Small intestine (tissue), 7 donors: ENCODE measurements around the gene TENM3. TPM values are rescaled to one million over a fixed set of nuclear protein-coding genes. Genes with fewer than 3 reads are reported as not detected.

ENCODE experiments used
- DNase-seq, 2 donors: peaks; one replicate each; pipeline versions ENCODE4 v3.0.0 to v3.0.0-alpha.2; 2013
- FAIRE-seq: peaks from 2 replicates; lab custom pipeline; 2012; peaks lifted over from hg19 to GRCh38; lab: Jason Lieb, UNC
- H3K27ac ChIP-seq, 3 donors: one replicate each; pipeline ENCODE4 v1.5.1; 2013; ENCODE audit warnings: low read length in 2 of 3, mild to moderate bottlenecking in 2 of 3, control low read depth in 1 of 3, inconsistent platforms in 1 of 3, low read depth in 1 of 3, moderate library complexity in 1 of 3
- H3K27me3 ChIP-seq, 3 donors: one replicate each; pipeline ENCODE4 v1.6.1; 2013; ENCODE audit warnings: low read length in 3 of 3, inconsistent platforms in 1 of 3; ENCODE audit not compliant: control insufficient read depth in 3 of 3, insufficient read depth in 3 of 3
- H3K36me3 ChIP-seq, 3 donors: one replicate each; pipeline ENCODE4 v1.6.1; 2013; ENCODE audit warnings: low read length in 3 of 3, inconsistent platforms in 1 of 3, low read depth in 1 of 3, mild to moderate bottlenecking in 1 of 3, moderate library complexity in 1 of 3; ENCODE audit not compliant: control insufficient read depth in 3 of 3, insufficient read depth in 2 of 3
- H3K4me1 ChIP-seq, 3 donors: one replicate each; pipeline ENCODE4 v1.6.1; 2013; ENCODE audit warnings: low read length in 2 of 3, inconsistent platforms in 1 of 3, low read depth in 1 of 3, mild to moderate bottlenecking in 1 of 3, moderate library complexity in 1 of 3; ENCODE audit not compliant: control insufficient read depth in 3 of 3, insufficient read depth in 2 of 3
- H3K4me3 ChIP-seq, 3 donors: one replicate each; pipeline ENCODE4 v1.5.1; 2013; ENCODE audit warnings: low read length in 3 of 3, control low read depth in 1 of 3, inconsistent platforms in 1 of 3, low read depth in 1 of 3, mild to moderate bottlenecking in 1 of 3, moderate library complexity in 1 of 3
- H3K9me3 ChIP-seq, 2 donors: one replicate each; pipeline ENCODE4 v1.6.1; 2013; ENCODE audit warnings: low read depth in 1 of 2, low read length in 1 of 2; ENCODE audit not compliant: control insufficient read depth in 2 of 2, insufficient read depth in 1 of 2
- WGBS, 3 donors: extraction: QIAGEN DNeasy Blood & Tissue Kit; methylation state at CpG; one replicate each; pipeline ENCODE4 v1.1.7; 2013; 5-methylcytosine and 5-hydroxymethylcytosine counted together
- polyA plus RNA-seq, 4 donors: library from polyadenylated mRNA; stranded (reverse) in 3 of 4; unstranded in 1 of 4; fragments of 200-250 nt in 3 of 4; fragments of 120-200 nt in 1 of 4; gene quantifications; one replicate each; pipeline versions ENCODE4 v1.2.1 to v1.2.3, GENCODE V29; 2013
- donor health status: healthy with polysubstance abuse.
- donor health status: control.
- donor health status: control.
- donor health status: Bipolar disorder and iron deficiency.
- donor health status: healthy.

TENM3 gene
- polyA plus RNA-seq, 4 donors: 0.45 to 4.5 (median 1.1) TPM

- Histone ChIP-seq H3K4me1 (peaks cover 0 to 7% (median 0%) of the 10 kb centered on the region in 3 donors), H3K36me3 (peaks cover 0 to 3% (median 0%) of the 10 kb centered on the region in 3 donors), H3K27ac (no peak overlapping the region), H3K4me3 (no peak overlapping the region), H3K27me3 (peaks cover 0 to 20% (median 2%) of the 10 kb centered on the region in 3 donors), H3K9me3 (no peaks in the 10 kb centered on the region)
- FAIRE-seq (no peak), DNase-seq (no peak)
- 56 to 84% (median 76%) methylated on average over 2 of the region's 2 CpGs for WGBS, 3 donors
Measured at GRCh38 chr4:182453830-182454229, 210.6 kb downstream of the TENM3 start.

- Histone ChIP-seq H3K36me3 (peaks cover 0 to 3% (median 0%) of the 10 kb centered on the region in 3 donors), H3K27me3 (peaks cover 0 to 17% (median 0%) of the 10 kb centered on the region in 3 donors), H3K4me1 (peaks cover 0 to 5% (median 0%) of the 10 kb centered on the region in 3 donors), H3K9me3 (no peaks in the 10 kb centered on the region), H3K4me3 (no peak overlapping the region), H3K27ac (no peak overlapping the region)
- FAIRE-seq (no peak), DNase-seq (no peak)
- 52 to 62% (median 57%) methylated on average over 6 of the region's 6 CpGs for WGBS, 3 donors
Measured at GRCh38 chr4:182454440-182455013, 211.3 kb downstream of the TENM3 start.

GRCh38 chr4:182465114-182465513, 221.9 kb downstream of the TENM3 start:
- FAIRE-seq: no peak
- H3K4me1 ChIP-seq: no peaks in the 10 kb centered on the region
- 55 to 67% (median 64%) methylated on average over 5 of the region's 5 CpGs for WGBS, 3 donors

DNA sequence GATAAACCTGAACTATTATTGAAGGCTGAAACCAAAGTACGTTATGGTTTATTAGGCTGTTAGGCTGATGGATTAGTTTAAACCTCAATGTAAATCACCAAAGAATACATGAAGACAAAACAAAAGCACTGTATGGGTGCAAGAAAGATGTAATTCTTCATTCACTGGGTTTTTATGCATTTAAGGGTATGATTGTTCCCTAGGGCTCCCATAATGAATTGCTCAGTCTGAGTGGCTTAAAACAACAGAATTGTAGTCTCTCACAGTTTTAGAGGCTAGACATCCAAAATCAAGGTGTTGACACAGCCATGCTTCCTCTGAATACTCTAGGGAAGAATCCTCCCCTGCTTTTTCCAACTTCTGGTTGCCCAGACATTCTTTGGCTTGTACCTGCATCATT, 222.8 kb downstream of the TENM3 start:
- no peak overlapping the region for H3K4me3 ChIP-seq
- no peak for DNase-seq
- H3K4me1 ChIP-seq: no peaks in the 10 kb centered on the region
- no peak for FAIRE-seq
- H3K27ac ChIP-seq: no peak overlapping the region
- H3K36me3 ChIP-seq: no peaks in the 10 kb centered on the region
- no peaks in the 10 kb centered on the region for H3K27me3 ChIP-seq
- WGBS, 3 donors: 22 to 61% (median 29%) methylated on average over 1 of the region's 1 CpG
- peaks cover 0 to 3% of the 10 kb centered on the region in 2 donors for H3K9me3 ChIP-seq

More at GRCh38 chr4:182465114-182465513, 221.9 kb downstream of the TENM3 start:
- H3K27me3 ChIP-seq: no peaks in the 10 kb centered on the region
- DNase-seq: no peak
- H3K4me3 ChIP-seq: no peak overlapping the region
- peaks cover 0 to 3% of the 10 kb centered on the region in 2 donors for H3K9me3 ChIP-seq
- no peak overlapping the region for H3K27ac ChIP-seq
- H3K36me3 ChIP-seq: no peaks in the 10 kb centered on the region

DNA sequence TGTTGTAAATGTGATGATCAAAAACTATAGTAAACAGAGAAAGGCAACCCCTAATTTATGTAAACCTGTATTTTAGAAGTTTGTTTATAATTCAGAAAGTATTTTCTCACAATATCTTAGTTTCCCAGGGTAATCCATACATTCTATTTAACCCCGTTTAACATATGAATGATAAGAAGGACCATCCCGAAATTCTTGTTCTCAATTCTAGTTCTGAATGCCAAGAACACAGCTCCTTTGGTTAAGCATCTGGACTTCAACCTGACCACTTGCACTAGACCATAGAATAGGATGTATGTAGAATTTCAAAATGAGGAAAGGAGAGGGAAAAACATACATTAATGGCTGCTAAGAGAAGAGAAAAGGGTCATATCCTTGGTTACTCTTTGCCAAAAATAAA, 227.0 kb downstream of the TENM3 start:
- Histone ChIP-seq H3K9me3 (peaks cover 0 to 4% of the 10 kb centered on the region in 2 donors), H3K27ac (no peak overlapping the region), H3K4me3 (no peak overlapping the region), H3K36me3 (no peaks in the 10 kb centered on the region), H3K27me3 (no peaks in the 10 kb centered on the region), H3K4me1 (no peaks in the 10 kb centered on the region)
- FAIRE-seq (no peak), DNase-seq (no peak)
- 36 to 62% (median 54%) methylated on average over 2 of the region's 2 CpGs for WGBS, 3 donors

- FAIRE-seq (no peak), DNase-seq (no peak)
- H3K27me3 ChIP-seq: no peaks in the 10 kb centered on the region
- no peaks in the 10 kb centered on the region for H3K36me3 ChIP-seq
- H3K9me3 ChIP-seq: peaks cover 0 to 3% of the 10 kb centered on the region in 2 donors
- no peak overlapping the region for H3K27ac ChIP-seq
- WGBS, 3 donors: 59 to 78% (median 62%) methylated on average over 2 of the region's 2 CpGs
- no peak overlapping the region for H3K4me3 ChIP-seq
- H3K4me1 ChIP-seq: no peaks in the 10 kb centered on the region
Measured at GRCh38 chr4:182475539-182475938, 232.3 kb downstream of the TENM3 start.

DNA sequence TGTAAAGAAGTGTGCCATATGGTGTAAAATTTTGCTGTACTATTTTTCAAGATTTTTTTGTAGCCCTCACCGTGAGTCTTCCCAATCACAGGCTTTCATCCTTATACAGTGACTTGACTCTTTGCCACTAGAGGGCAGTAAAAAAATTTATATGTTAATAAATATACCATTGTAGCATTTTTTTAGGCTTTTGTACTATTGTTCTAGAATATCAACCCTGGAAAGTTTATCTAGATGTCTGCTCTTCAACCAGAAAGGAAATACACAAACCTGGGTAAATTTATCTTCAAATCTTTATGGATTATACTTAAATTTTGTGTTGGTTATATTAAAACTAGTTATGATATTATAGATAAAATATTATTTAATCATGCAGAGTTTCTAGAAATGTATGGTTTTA, 235.3 kb downstream of the TENM3 start:
- no peaks in the 10 kb centered on the region for H3K36me3 ChIP-seq
- no peaks in the 10 kb centered on the region for H3K27me3 ChIP-seq
- H3K9me3 ChIP-seq: no peaks in the 10 kb centered on the region
- DNase-seq (peak; percentile 31 to 32), FAIRE-seq (peak; percentile 72)
- no peak overlapping the region for H3K27ac ChIP-seq
- H3K4me1 ChIP-seq: no peaks in the 10 kb centered on the region
- 0 to 8% (median 0%) methylated on average over 1 of the region's 1 CpG for WGBS, 3 donors
- H3K4me3 ChIP-seq: no peak overlapping the region

DNA sequence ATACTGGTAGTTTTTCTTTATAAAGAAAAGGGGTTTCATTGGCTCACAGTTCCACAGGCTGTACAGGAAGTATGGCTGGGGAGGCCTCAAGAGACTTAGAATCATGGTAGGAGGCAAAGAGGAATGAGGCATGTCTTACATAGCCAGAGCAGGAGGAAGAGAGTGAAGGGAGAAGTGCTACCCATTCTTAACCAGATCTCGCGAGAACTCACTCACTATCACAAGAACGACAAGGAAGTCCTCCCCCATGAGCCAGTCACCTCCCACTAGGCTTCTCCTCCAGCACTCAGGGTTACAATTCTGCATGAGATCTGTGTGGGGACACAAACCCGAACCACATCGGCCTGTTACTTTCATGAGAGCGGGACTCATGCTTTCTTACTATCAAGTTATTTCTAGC, 240.5 kb downstream of the TENM3 start:
- DNase-seq: no peak
- no peak overlapping the region for H3K27ac ChIP-seq
- no peaks in the 10 kb centered on the region for H3K4me1 ChIP-seq
- H3K4me3 ChIP-seq: no peak overlapping the region
- 83 to 93% (median 91%) methylated on average over 6 of the region's 6 CpGs for WGBS, 3 donors
- H3K9me3 ChIP-seq: peaks cover 0 to 6% of the 10 kb centered on the region in 2 donors
- no peaks in the 10 kb centered on the region for H3K36me3 ChIP-seq
- no peaks in the 10 kb centered on the region for H3K27me3 ChIP-seq
- FAIRE-seq: no peak

GRCh38 chr4:182486881-182487280, 243.7 kb downstream of the TENM3 start:
- FAIRE-seq: no peak
- WGBS, 3 donors: 62 to 72% (median 70%) methylated on average over 7 of the region's 7 CpGs
- no peak overlapping the region for H3K4me3 ChIP-seq
- peaks cover 0 to 6% of the 10 kb centered on the region in 2 donors for H3K9me3 ChIP-seq
- peak; percentile 11 to 14 for DNase-seq
- no peaks in the 10 kb centered on the region for H3K4me1 ChIP-seq
- no peaks in the 10 kb centered on the region for H3K27me3 ChIP-seq
- no peaks in the 10 kb centered on the region for H3K36me3 ChIP-seq
- H3K27ac ChIP-seq: no peak overlapping the region
